ENCODE data around the gene PRF1.

PRF1 gene

GRCh38 chr10:70558871-70559810 is 43.4 kb downstream of the PRF1 start:
- TF ChIP-seq CTCF (IDR thresholded peaks at IDR 0.05) (peak; percentile 77), ZFX (IDR thresholded peaks at IDR 0.05; ENCODE audit: borderline replicate concordance) (no peak)
- no peak overlapping the region for H3K27ac ChIP-seq

- no peak overlapping the region for H3K27ac ChIP-seq
- no peak for TF ChIP-seq ZFX (IDR thresholded peaks at IDR 0.05; ENCODE audit: borderline replicate concordance)
- TF ChIP-seq CTCF (IDR thresholded peaks at IDR 0.05) = no peak
These were observed 44.2 kb downstream of the PRF1 start for GRCh38 chr10:70558295-70558694.

- no peak for TF ChIP-seq CTCF (IDR thresholded peaks at IDR 0.05)
- no peak for TF ChIP-seq ZFX (IDR thresholded peaks at IDR 0.05; ENCODE audit: borderline replicate concordance)
- H3K27ac ChIP-seq = no peak overlapping the region
These were observed 44.7 kb downstream of the PRF1 start for GRCh38 chr10:70557876-70558275.

- H3K27ac ChIP-seq = no peak overlapping the region
- no peak for TF ChIP-seq ZFX (IDR thresholded peaks at IDR 0.05; ENCODE audit: borderline replicate concordance)
- no peak for TF ChIP-seq CTCF (IDR thresholded peaks at IDR 0.05)
These were observed 45.3 kb downstream of the PRF1 start for GRCh38 chr10:70557086-70557845.

- no peak overlapping the region for H3K27ac ChIP-seq
- TF ChIP-seq CTCF (IDR thresholded peaks at IDR 0.05) = no peak
- no peak for TF ChIP-seq ZFX (IDR thresholded peaks at IDR 0.05; ENCODE audit: borderline replicate concordance)
These were observed 47.2 kb downstream of the PRF1 start for GRCh38 chr10:70555371-70555770.

GRCh38 chr10:70552586-70552985 is 50.0 kb downstream of the PRF1 start:
- TF ChIP-seq ZFX (IDR thresholded peaks at IDR 0.05; ENCODE audit: borderline replicate concordance) (no peak), CTCF (IDR thresholded peaks at IDR 0.05) (no peak)
- H3K27ac ChIP-seq = no peak overlapping the region
